Measurements from ENCODE around the gene PTPN5. TPM values are rescaled to one million over a fixed set of nuclear protein-coding genes. Genes with fewer than 3 reads are reported as not detected.
A peak's percentile ranks its signal among the peaks of the same experiment; 100 is the strongest.

Gene PTPN5
- total and polyA plus RNA-seq, 2 donors from 2014 or later = 0.17 TPM; not detected in 1

DNA sequence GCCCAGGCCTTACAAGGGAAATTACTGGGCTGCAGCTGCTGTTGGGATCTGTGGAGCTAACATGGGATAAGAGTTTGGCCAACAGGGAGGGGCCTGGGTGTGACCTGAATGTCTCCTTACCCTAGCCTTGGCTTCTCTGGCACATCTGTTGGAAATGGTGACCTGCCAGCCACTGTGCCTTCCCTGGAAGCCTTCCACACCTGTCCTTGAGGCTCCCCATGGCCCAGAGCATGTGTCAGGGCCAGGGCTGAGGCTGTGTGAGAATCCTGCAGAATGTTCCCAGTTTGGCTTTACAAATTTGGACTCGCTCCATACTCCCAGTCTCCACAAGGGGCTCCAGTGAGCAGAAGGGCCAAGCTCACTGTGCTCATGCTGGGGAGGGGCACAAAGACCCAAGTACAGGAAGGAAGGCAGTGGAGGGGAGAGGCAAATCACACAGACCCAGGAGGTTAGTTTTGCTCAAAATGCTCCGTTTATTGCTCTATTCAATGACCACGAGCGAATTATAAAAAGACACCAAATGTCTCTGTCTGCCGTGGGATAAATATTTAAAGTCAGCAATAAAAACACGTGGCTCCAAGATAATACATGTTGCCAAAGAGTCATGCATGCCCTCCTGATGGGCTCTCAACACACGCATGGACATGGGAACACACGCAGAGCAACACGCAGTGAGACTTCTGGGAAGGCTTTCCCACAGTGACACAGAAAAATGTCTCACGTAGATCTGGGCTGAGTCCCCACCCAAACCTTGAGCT lies 63.9 kb downstream of the PTPN5 start:
- no peaks in the 10 kb centered on the region for H3K27me3 ChIP-seq (ENCODE audit: control insufficient read depth, insufficient read depth, low read length)
- peak in 4 of 5 donors; percentile 50 to 78 (median 58) for DNase-seq
- H3K4me1 ChIP-seq (ENCODE audit: control insufficient read depth in 2 of 3, insufficient read depth in 2 of 3, low read depth in 1 of 3, low read length in 3 of 3) = no peaks in the 10 kb centered on the region
- H3K27ac ChIP-seq (ENCODE audit: low read depth in 2 of 2, low read length in 2 of 2) = no peak overlapping the region
- H3K4me3 ChIP-seq (ENCODE audit: low read length in 3 of 3) = no peak overlapping the region
- no peak overlapping the region for H3K9ac ChIP-seq (ENCODE audit: low read length in 3 of 3)
- H3K9me3 ChIP-seq (ENCODE audit: control insufficient read depth in 2 of 3, insufficient read depth in 1 of 3, low read length in 3 of 3) = no peaks in the 10 kb centered on the region
- peak; percentile 71 for TF ChIP-seq CTCF (IDR thresholded peaks at IDR 0.05; ENCODE audit: borderline replicate concordance, extremely low read depth, insufficient read depth)
- no peaks in the 10 kb centered on the region for H3K36me3 ChIP-seq (ENCODE audit: control insufficient read depth in 2 of 3, insufficient read depth in 3 of 3, low read length in 3 of 3)
- FAIRE-seq = no peak
- intact Hi-C loops (cut with DNase I) = no loop called here

GRCh38 chr11:18726040-18726439 lies 65.6 kb downstream of the PTPN5 start, which contains the start of gene IGSF22:
TSS of gene IGSF22 (minus strand) at chr11:18726188. CDS start at chr11:18724236, 1,952 bp downstream.
- no peak within 1 kb of the TSS for H3K9ac ChIP-seq (ENCODE audit: low read length in 3 of 3)
- H3K27ac ChIP-seq (ENCODE audit: low read depth in 2 of 2, low read length in 2 of 2) = no peak within 1 kb of the TSS
- H3K27me3 ChIP-seq (ENCODE audit: control insufficient read depth, insufficient read depth, low read length) = no peaks in the 10 kb centered on the region
- H3K36me3 ChIP-seq (ENCODE audit: control insufficient read depth in 2 of 3, insufficient read depth in 3 of 3, low read length in 3 of 3) = no peaks in the 10 kb centered on the region
- TF ChIP-seq CTCF (IDR thresholded peaks at IDR 0.05; ENCODE audit: borderline replicate concordance, extremely low read depth, insufficient read depth) = no peak
- DNase-seq = no peak
- H3K4me3 ChIP-seq (ENCODE audit: low read length in 3 of 3) = no peak within 1 kb of the TSS
- peaks cover 0 to 9% (median 0%) of the 10 kb centered on the region in 3 donors for H3K4me1 ChIP-seq (ENCODE audit: control insufficient read depth in 2 of 3, insufficient read depth in 2 of 3, low read depth in 1 of 3, low read length in 3 of 3)
- no peak for FAIRE-seq
- no peaks in the 10 kb centered on the region for H3K9me3 ChIP-seq (ENCODE audit: control insufficient read depth in 2 of 3, insufficient read depth in 1 of 3, low read length in 3 of 3)
- intact Hi-C loops (cut with DNase I) = no loop called here

- Histone ChIP-seq H3K9ac (ENCODE audit: low read length in 3 of 3) (no peak overlapping the region), H3K27me3 (ENCODE audit: control insufficient read depth, insufficient read depth, low read length) (no peaks in the 10 kb centered on the region), H3K27ac (ENCODE audit: low read depth in 2 of 2, low read length in 2 of 2) (no peak overlapping the region), H3K4me3 (ENCODE audit: low read length in 3 of 3) (no peak overlapping the region), H3K9me3 (ENCODE audit: control insufficient read depth in 2 of 3, insufficient read depth in 1 of 3, low read length in 3 of 3) (no peaks in the 10 kb centered on the region), H3K4me1 (ENCODE audit: control insufficient read depth in 2 of 3, insufficient read depth in 2 of 3, low read depth in 1 of 3, low read length in 3 of 3) (peaks cover 0 to 13% (median 0%) of the 10 kb centered on the region in 3 donors), H3K36me3 (ENCODE audit: control insufficient read depth in 2 of 3, insufficient read depth in 3 of 3, low read length in 3 of 3) (no peaks in the 10 kb centered on the region)
- TF ChIP-seq CTCF (IDR thresholded peaks at IDR 0.05; ENCODE audit: borderline replicate concordance, extremely low read depth, insufficient read depth) = no peak
- intact Hi-C loops (cut with DNase I) = no loop called here
- DNase-seq = peak in 3 of 5 donors; percentile 20 to 27 (median 21)
- no peak for FAIRE-seq
Measured at GRCh38 chr11:18723991-18724390, 67.6 kb downstream of the PTPN5 start.
